ENCODE data around the gene CDKN2B.

CDKN2B gene

GRCh38 chr9:21993893-21994555 is 15.1 kb downstream of the CDKN2B start, which contains the start of gene CDKN2A:
TSS of gene CDKN2A (minus strand) at chr9:21994392.
- no peak for DNase-seq

DNA sequence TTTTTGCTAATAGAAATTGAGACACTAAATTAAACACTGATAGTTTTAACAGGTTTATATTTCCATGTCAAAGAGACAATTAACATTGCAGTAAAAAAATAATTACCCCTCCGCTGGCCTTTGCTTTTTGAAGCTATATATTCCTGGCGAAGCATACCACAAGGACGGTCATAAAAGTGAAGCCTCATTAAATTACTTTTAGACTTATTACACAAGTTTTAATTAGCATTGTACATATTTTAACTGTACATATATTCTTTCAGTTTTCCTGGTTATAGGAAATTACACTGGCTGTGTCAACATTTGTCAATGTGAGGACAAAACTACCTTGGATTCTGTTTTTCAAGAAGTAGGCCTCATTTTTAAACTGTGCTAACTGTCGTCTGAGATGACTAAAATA is 16.1 kb downstream of the CDKN2B start:
- DNase-seq: no peak

DNA sequence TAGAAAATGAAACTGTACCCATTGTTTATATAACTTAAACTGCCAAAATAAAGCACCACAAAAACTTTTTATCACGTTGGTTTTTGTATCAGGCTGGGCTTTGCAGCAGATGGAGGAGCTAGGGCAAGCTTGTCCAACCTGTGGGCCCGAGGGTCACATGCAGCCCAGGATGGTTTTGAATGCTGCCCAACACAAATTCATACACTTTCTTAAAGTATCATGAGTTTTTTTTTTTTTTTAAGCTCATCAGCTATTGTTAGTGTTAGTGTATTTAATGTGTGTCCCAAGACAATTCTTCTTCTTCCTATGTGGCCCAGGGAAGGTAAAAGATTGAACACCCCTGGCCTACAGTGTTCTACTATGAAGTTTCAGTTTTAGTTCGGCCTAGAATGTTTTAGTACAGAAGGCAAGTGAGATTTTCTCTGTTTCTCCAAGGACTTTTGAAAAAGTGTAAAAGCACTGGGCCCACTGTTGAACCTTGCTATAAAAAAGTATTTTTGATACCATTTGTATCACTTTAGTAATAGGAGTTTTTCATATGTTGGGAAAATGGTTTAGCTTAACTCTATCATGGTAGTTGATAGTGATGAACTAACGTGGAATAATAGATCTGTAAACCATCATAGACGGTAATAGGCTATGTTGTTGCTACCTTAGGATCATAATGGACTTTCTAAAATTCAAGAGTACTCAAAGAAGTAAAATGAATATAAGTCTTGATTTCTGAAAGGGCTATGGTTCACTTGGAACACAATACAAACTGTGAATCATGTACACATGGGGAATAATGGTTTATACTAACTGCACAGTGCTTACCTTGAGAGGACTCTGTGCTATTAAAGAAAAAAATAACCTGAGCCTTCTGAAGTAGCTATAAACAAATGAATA is 17.8 kb downstream of the CDKN2B start:
- DNase-seq: no peak

GRCh38 chr9:21989440-21990189 is 19.5 kb downstream of the CDKN2B start:
- no peak for DNase-seq

GRCh38 chr9:21988056-21988990 is 20.8 kb downstream of the CDKN2B start:
- no peak for DNase-seq

DNA sequence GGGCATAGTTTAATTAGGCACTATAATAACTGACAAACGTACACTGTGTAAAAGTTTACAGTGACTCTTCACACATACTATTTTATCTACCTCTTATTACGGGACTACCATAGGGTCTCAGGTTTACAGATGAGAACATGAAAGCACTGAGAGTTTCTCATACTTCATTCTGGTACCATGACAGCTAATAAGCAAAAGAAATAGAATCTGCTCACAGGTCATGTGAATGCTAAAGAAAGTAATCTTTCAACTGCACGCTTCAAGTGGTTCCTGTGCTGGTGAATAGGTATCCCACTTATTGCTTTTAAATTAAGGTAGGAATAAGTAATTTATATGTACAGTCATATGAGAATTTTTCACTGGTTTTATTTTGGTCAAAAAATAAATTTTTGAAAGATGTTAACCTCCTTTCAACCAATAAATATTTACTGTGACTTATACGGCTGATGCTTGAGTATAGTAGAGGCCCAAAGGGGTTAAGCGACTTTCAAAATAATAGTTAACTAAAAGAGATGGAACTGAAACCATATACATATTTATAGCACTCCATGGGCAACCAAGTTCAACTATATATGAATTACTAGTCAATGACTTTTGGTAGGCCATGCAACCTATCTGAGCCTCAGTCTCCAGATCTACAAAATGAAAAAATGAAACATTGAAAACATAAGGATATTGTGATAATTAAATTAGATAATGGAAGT is 23.0 kb downstream of the CDKN2B start:
- no peak for DNase-seq

DNA sequence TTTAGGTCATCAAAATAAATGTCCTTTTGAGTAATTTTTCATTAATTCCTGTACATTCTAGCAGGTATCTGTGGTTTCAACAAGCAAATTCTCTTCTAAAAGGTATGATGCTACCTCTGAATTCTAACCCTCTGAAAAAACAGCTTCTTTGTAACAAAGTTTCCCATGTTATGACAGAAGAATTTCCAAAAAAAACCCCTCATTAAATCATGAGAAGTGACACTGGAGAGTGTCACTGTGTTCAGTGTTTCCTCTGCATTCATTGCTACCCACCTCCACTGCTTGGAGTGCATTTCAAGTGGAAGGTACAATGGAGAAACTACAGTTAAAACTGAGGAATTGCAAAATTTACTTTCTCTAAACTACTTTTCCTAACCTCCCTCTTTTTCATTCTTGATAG is 25.0 kb downstream of the CDKN2B start:
- DNase-seq: no peak

DNA sequence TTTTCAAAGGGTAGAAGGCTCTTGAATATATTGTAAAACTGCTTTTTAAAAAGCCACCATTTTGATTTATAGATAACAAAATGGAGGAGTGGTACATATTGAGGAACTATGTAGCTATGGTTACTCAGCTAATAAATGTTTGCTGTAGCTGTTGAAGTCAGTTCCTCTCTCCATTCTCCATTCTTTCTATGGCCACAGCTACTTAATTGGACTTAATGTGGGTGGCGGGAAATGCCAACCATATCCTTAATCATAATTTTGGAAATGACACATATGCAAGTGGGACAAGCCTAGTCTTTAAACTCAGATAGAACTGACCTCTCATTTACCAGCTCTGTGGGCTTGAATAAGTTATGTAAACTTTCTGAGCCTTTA is 25.6 kb downstream of the CDKN2B start:
- no peak for DNase-seq

DNA sequence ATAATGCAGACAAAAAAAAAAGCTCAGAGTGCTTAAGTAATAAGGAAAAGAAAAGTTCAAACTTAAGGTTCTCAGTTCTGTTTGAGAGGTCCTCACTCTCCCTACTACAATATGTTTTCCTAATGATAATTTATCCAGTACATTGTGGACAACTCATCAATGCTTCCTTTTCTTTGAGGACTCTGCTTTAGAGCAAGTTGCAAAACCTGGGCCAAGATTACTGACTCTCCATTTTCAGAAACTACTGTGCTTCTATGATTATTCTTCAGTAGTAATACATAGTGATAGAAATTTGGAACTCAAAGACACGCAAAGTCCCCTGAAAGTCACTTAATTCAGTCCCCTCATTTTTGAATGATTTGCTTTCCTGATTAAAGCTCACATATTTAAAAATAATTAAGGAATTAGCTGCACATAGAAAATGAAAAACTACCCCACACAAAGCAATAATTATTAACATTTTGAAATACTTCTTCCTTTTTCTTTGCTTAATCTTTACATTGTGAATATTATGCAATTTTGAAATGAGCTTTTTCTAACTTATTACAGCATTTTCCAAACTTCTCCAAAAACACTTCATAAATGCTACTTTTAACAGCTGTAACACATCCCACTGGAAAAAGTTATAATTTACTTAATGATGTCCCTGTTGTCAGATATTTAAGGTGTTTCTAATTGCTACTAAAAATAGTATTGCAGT is 26.1 kb downstream of the CDKN2B start:
- no peak for DNase-seq

GRCh38 chr9:21982391-21982790 is 26.7 kb downstream of the CDKN2B start:
- no peak for DNase-seq

- DNase-seq: no peak
These were observed 32.7 kb downstream of the CDKN2B start for GRCh38 chr9:21976334-21976875.

DNA sequence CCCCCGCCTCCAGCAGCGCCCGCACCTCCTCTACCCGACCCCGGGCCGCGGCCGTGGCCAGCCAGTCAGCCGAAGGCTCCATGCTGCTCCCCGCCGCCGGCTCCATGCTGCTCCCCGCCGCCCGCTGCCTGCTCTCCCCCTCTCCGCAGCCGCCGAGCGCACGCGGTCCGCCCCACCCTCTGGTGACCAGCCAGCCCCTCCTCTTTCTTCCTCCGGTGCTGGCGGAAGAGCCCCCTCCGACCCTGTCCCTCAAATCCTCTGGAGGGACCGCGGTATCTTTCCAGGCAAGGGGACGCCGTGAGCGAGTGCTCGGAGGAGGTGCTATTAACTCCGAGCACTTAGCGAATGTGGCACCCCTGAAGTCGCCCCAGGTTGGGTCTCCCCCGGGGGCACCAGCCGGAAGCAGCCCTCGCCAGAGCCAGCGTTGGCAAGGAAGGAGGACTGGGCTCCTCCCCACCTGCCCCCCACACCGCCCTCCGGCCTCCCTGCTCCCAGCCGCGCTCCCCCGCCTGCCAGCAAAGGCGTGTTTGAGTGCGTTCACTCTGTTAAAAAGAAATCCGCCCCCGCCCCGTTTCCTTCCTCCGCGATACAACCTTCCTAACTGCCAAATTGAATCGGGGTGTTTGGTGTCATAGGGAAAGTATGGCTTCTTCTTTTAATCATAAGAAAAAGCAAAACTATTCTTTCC is 34.2 kb downstream of the CDKN2B start:
- no peak for DNase-seq

GRCh38 chr9:21974343-21974721 is 34.8 kb downstream of the CDKN2B start:
- DNase-seq: no peak

GRCh38 chr9:21972361-21972760 is 36.7 kb downstream of the CDKN2B start:
- DNase-seq: no peak

DNA sequence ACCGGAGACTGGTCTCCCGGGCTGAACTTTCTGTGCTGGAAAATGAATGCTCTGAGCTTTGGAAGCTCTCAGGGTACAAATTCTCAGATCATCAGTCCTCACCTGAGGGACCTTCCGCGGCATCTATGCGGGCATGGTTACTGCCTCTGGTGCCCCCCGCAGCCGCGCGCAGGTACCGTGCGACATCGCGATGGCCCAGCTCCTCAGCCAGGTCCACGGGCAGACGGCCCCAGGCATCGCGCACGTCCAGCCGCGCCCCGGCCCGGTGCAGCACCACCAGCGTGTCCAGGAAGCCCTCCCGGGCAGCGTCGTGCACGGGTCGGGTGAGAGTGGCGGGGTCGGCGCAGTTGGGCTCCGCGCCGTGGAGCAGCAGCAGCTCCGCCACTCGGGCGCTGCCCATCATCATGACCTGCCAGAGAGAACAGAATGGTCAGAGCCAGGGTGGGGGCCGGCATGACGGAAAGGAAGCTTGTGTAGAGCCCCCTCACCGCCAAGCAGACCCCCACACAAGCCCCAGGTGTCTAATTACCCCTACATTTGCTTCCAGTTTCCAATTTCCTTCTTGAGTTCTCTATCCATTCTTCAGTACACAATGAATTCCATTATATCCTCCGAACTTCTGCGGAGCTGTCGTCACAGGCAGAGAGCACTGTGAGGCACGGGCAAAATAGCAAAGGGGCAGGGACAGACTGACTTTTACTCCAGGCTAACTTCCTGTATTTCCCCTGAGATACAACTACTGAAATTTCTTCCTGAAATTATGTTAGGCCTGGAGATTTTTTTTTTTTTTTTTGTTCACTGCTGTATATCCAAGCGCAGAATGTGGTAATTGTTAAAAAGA is 38.1 kb downstream of the CDKN2B start:
- no peak for DNase-seq

- no peak for DNase-seq
These were observed 38.9 kb downstream of the CDKN2B start for GRCh38 chr9:21969951-21970799.

DNA sequence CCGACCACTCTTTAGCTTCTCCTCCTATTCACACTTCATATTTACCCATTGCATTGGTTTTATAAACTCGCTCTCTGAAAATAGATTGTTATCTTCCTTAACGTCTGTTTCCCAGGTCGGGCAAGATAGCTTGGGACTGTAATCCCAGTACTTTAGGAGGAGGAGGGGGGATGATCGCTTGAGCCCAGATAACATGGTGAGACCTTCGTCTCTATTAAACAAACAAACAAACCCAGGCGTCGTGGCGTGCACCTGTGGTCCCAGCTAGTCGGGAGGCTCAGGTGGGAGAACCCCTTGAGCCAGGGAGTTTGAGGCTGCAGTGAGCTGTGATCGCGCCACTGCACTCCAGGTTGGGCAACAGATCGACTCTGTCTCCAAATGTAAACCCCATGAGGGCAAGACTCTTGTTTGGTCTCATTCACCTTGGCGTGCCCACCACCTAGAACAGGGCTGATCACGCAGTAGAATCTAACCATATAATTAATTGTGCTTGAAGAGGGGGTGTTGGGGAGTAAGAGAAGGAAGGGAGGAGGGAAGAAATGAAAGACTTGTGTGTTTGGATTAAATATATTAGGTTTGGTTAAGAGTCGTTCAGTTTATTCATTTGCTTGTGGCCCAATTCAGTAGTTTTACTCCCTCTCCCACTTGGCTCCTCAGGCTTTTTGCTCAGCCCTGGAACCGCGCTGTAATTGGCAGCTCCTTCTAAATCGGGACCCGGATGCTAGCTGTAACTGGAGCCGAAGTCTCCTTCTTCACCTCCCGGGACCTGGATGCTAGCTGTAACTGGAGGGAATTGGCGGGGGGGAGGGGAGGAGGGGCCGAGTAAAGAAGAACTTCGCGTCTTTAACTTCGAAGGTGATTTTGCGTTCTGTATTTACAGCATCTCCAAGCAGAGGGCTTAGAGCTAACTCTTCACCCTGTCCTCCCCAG is 39.8 kb downstream of the CDKN2B start:
- no peak for DNase-seq

Data from hippocampal formation (tissue), 2 donors.